Prostate gland (tissue), 2 donors: Measurements from ENCODE around the gene FGF1. TPM values are rescaled to one million over a fixed set of nuclear protein-coding genes. Genes with fewer than 3 reads are reported as not detected.

Source experiments
- DNase-seq: peaks from one replicate; pipeline ENCODE4 v3.0.0-alpha.2; 2019; ENCODE audit warnings: low spot score
- H3K27ac ChIP-seq, 2 donors: fragments of 200-600 bp; sonication (generic); 2 replicates each; pipeline ENCODE4 v1.5.1; 2017 to 2019
- H3K27me3 ChIP-seq: fragments of 200-600 bp; sonication (generic); replicated peaks from 2 replicates; pipeline ENCODE4 v1.5.1; 2019; ENCODE audit not compliant: insufficient read depth
- H3K36me3 ChIP-seq, 2 donors: fragments of 200-600 bp; sonication (generic); 1 replicate in 1 of 2; 2 replicates in 1 of 2; pipeline versions ENCODE4 v1.5.1 to v1.8.1; 2017 to 2019
- H3K4me1 ChIP-seq: fragments of 200-600 bp; sonication (generic); replicated peaks from 2 replicates; pipeline ENCODE4 v1.5.1; 2019
- H3K4me3 ChIP-seq, 2 donors: fragments of 200-600 bp; sonication (generic); 2 replicates each; pipeline ENCODE4 v1.5.1; 2017 to 2019
- H3K9me3 ChIP-seq: fragments of 200-600 bp; sonication (generic); 2 replicates; pipeline ENCODE4 v1.5.1; 2017
- POLR2A ChIP-seq: fragments of 450-650 bp; IDR thresholded peaks from one replicate; pipeline ENCODE4 v1.6.1; 2016; ENCODE audit warnings: antibody characterized with exemption, mild to moderate bottlenecking
- POLR2AphosphoS5 ChIP-seq: sonication (generic); formaldehyde crosslinking; IDR thresholded peaks from one replicate; pipeline ENCODE4 v1.6.1; 2017; ENCODE audit warnings: antibody characterized with exemption
- WGBS: methylation state at CpG from one replicate; pipeline ENCODE4 v1.1.5; 2018; 5-methylcytosine and 5-hydroxymethylcytosine counted together
- intact Hi-C: fragments of 100-400 bp; cut with DNase I; formaldehyde crosslinking; loops from one replicate; pipeline ENCODE4 v1.14.2; 2022
- total RNA-seq, 2 donors: library from RNA; depleted of rRNA; stranded (reverse); fragments of >200 nt; gene quantifications; one replicate each; pipeline ENCODE4 v1.1.0, GENCODE V29; 2016
- TF ChIP-seq, protein P1 (sequence below), 4 experiments: fragments of 200-600 bp in 2 of 4; fragments of 450-650 bp in 2 of 4; sonication (generic) in 2 of 4; IDR thresholded peaks; 1 replicate in 3 of 4; 2 replicates in 1 of 4; pipeline ENCODE4 v1.5.1; 2016 to 2019; ENCODE audit warnings: antibody characterized with exemption in 4 of 4, mild to moderate bottlenecking in 2 of 4, moderate library complexity in 2 of 4

FGF1 gene
- total RNA-seq, 2 donors from 2014 or later: 2.0 to 9.4 TPM

- H3K27me3 ChIP-seq: no peaks in the 10 kb centered on the region
- intact Hi-C loops: loop anchor here (5.0 kb wide), 1 partner anchor 385 kb away; no protein-coding TSS in a partner anchor
- no peaks in the 10 kb centered on the region for H3K9me3 ChIP-seq
- no peak overlapping the region for H3K27ac ChIP-seq
- WGBS: 57% methylated on average over 6 of the region's 6 CpGs
- TF ChIP-seq POLR2AphosphoS5 (no peak), POLR2A (no peak)
- TF ChIP-seq, protein P1, sequence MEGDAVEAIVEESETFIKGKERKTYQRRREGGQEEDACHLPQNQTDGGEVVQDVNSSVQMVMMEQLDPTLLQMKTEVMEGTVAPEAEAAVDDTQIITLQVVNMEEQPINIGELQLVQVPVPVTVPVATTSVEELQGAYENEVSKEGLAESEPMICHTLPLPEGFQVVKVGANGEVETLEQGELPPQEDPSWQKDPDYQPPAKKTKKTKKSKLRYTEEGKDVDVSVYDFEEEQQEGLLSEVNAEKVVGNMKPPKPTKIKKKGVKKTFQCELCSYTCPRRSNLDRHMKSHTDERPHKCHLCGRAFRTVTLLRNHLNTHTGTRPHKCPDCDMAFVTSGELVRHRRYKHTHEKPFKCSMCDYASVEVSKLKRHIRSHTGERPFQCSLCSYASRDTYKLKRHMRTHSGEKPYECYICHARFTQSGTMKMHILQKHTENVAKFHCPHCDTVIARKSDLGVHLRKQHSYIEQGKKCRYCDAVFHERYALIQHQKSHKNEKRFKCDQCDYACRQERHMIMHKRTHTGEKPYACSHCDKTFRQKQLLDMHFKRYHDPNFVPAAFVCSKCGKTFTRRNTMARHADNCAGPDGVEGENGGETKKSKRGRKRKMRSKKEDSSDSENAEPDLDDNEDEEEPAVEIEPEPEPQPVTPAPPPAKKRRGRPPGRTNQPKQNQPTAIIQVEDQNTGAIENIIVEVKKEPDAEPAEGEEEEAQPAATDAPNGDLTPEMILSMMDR (IDR thresholded peaks at IDR 0.05): no peak
- no peaks in the 10 kb centered on the region for H3K4me1 ChIP-seq
- H3K36me3 ChIP-seq: no peaks in the 10 kb centered on the region
- H3K4me3 ChIP-seq: peak overlapping the region in 1 of 2 donors; percentile 2
- no peak for DNase-seq
These were observed 133.8 kb downstream of the FGF1 start for GRCh38 chr5:142552107-142552506.

GRCh38 chr5:142551338-142552067 is 134.4 kb downstream of the FGF1 start:
- intact Hi-C loops: loop anchor here (5.0 kb wide), 1 partner anchor 384 kb away; no protein-coding TSS in a partner anchor
- no peaks in the 10 kb centered on the region for H3K9me3 ChIP-seq
- 10% methylated on average over 30 of the region's 31 CpGs for WGBS
- peak overlapping the region in 1 of 2 donors; percentile 2 for H3K4me3 ChIP-seq
- H3K36me3 ChIP-seq: no peaks in the 10 kb centered on the region
- no peak overlapping the region for H3K27ac ChIP-seq
- no peak for DNase-seq
- H3K4me1 ChIP-seq: no peaks in the 10 kb centered on the region
- TF ChIP-seq, protein P1 (IDR thresholded peaks at IDR 0.05): no peak
- no peak for TF ChIP-seq POLR2AphosphoS5
- no peak for TF ChIP-seq POLR2A
- no peaks in the 10 kb centered on the region for H3K27me3 ChIP-seq

DNA sequence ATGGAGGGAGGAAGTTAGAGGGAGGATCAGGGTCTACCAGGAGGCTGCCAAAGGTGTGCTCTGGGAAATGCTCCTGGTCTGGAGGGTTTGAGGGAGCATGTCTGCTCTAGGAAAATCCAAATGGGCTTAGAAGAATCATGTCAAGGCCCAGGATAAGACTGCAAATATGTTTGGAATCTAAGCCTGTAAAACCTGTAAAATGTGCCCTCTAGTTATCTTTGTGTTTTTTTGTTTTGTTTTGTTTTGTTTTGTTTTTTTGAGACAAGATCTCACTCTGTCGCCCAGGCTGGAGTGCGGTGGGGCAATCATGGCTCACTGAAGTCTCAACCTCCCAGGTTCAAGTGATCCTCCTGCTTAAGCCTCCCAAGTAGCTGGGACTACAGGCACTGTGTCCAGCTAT is 135.4 kb downstream of the FGF1 start:
- no peak for TF ChIP-seq POLR2AphosphoS5
- Histone ChIP-seq H3K4me3 (no peak overlapping the region), H3K36me3 (no peaks in the 10 kb centered on the region), H3K27ac (no peak overlapping the region), H3K27me3 (no peaks in the 10 kb centered on the region), H3K4me1 (no peaks in the 10 kb centered on the region), H3K9me3 (no peaks in the 10 kb centered on the region)
- no peak for DNase-seq
- intact Hi-C loops: loop anchor here (5.0 kb wide), 1 partner anchor 383 kb away; no protein-coding TSS in a partner anchor
- WGBS: 82% methylated on average over 2 of the region's 2 CpGs

DNA sequence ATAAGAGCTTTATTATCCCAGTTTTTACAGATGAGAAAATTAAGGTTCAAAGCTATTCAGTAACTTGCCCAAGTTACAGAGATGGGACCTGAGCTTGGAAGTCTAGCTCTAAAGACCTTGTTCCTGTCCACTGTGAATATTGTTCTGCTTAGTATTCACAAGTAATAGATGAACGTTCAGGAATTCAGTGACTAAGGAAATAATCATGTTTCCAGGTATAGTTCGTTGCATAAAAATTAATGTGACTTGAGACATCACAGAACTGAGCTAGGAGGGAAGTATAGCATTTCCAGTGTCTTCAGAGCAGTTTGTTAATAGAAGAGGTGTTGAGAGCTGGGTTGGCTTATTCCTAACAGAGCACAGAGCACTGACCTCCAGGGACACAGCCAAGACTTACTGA is 136.1 kb downstream of the FGF1 start:
- Histone ChIP-seq H3K9me3 (no peaks in the 10 kb centered on the region), H3K27me3 (no peaks in the 10 kb centered on the region), H3K4me1 (no peaks in the 10 kb centered on the region), H3K4me3 (no peak overlapping the region), H3K27ac (no peak overlapping the region), H3K36me3 (no peaks in the 10 kb centered on the region)
- TF ChIP-seq POLR2AphosphoS5: no peak
- TF ChIP-seq, protein P1 (IDR thresholded peaks at IDR 0.05): no peak
- intact Hi-C loops: loop anchor here (2.0 to 10.0 kb wide), 3 partner anchors 225 to 397 kb away; partner anchors contain the start of gene SPRY4
- WGBS: 81% methylated on average over 2 of the region's 2 CpGs
- no peak for DNase-seq

- H3K27me3 ChIP-seq: no peaks in the 10 kb centered on the region
- H3K4me3 ChIP-seq: no peak overlapping the region
- no peaks in the 10 kb centered on the region for H3K36me3 ChIP-seq
- no peak overlapping the region for H3K27ac ChIP-seq
- intact Hi-C loops: loop anchor here (2.0 to 10.0 kb wide), 2 partner anchors 224 to 396 kb away; partner anchors contain the start of gene SPRY4
- H3K9me3 ChIP-seq: no peaks in the 10 kb centered on the region
- 20% methylated on average over 5 of the region's 5 CpGs for WGBS
- H3K4me1 ChIP-seq: no peaks in the 10 kb centered on the region
- TF ChIP-seq POLR2A (no peak), POLR2AphosphoS5 (peak; percentile 72)
- TF ChIP-seq, protein P1 (IDR thresholded peaks at IDR 0.05): peak; percentile 42 to 83 (median 75)
- peak; percentile 62 for DNase-seq
These were observed 137.1 kb downstream of the FGF1 start for GRCh38 chr5:142548739-142549275.
